ENCODE measurements around the gene USP35. TPM values are rescaled to one million over a fixed set of nuclear protein-coding genes. Genes with fewer than 3 reads are reported as not detected.

Gene USP35
- total RNA-seq, 2 experiments from 2014 or later: 13.4 to 14.2 TPM

DNA sequence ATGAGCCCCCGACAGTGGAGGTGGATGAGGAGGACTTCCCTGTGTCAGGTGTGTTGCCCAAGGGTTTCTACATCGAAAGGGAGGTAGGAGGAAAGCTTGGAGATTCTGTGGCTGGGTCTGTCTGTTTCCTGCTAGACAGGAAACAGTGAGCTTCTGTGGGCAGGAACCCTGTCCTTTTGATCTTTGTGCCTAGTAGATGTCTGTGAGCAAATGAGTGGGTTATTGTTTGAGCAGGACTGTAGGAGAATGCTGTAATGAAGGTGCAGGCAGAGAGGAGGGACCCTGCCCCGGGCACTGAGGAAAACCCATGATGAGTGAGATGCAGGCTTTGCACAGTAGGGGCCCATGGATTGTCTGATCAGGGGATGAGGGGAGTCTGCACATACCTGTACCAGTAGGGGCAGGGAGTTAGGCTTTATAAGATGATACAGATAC lies 14.0 kb downstream of the USP35 start:
- CTCF ChIA-PET: interaction anchor here (0.9 to 2.0 kb wide), 4 partner anchors 14 to 64 kb away, joined by 3 to 4 read pairs (median 4); partner anchors contain the start of genes ALG8 and USP35
- Mint-ChIP-seq H3K4me1 (ENCODE audit: low read depth) (peaks cover 43% of the 10 kb centered on the region), H3K4me3 (peak overlapping the region; percentile 59), H3K36me3 (ENCODE audit: low read depth) (peaks cover 7% of the 10 kb centered on the region), H3K9me3 (no peaks in the 10 kb centered on the region), H3K27ac (peak overlapping the region; percentile 95), H3K27me3 (ENCODE audit: low read depth) (no peaks in the 10 kb centered on the region)
- DNase-seq: peak; percentile 73
- intact Hi-C loops (cut with micrococcal nuclease): loop anchor here (1.0 to 5.0 kb wide), 7 partner anchors 14 to 565 kb away; partner anchors contain the start of genes ALG8, CLNS1A, INTS4 and KCTD21

DNA sequence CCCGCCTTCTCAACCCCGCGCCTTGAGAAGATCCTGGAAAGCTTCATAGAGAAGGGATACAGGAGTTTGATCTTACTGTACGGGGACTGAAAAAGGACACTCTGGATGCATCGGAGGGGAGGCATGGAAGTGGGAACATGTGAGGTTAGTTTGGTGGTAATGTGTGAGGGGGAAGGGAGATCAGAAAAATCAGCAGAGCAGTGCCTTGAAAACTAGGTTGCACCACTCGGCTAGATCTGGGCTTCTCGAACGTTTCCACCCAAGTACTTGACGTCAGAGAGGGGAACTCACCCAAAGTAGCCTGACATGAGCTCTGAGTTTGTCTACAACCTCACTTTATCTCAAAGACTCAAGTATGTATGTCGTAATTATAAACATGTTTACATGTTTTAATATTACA lies 14.5 kb downstream of the USP35 start:
- Mint-ChIP-seq H3K27me3 (ENCODE audit: low read depth) (no peaks in the 10 kb centered on the region), H3K4me1 (ENCODE audit: low read depth) (peaks cover 43% of the 10 kb centered on the region), H3K4me3 (peak overlapping the region; percentile 59), H3K36me3 (ENCODE audit: low read depth) (peaks cover 8% of the 10 kb centered on the region), H3K9me3 (no peaks in the 10 kb centered on the region), H3K27ac (peak overlapping the region; percentile 95)
- CTCF ChIA-PET: interaction anchor here (0.9 to 1.4 kb wide), 2 partner anchors 13 to 63 kb away, joined by 3 to 4 read pairs; partner anchors contain the start of gene ALG8
- intact Hi-C loops (cut with micrococcal nuclease): loop anchor here (1.0 to 5.0 kb wide), 3 partner anchors 24 to 566 kb away; partner anchors contain the start of genes CLNS1A and INTS4
- peak; percentile 53 for DNase-seq

DNA sequence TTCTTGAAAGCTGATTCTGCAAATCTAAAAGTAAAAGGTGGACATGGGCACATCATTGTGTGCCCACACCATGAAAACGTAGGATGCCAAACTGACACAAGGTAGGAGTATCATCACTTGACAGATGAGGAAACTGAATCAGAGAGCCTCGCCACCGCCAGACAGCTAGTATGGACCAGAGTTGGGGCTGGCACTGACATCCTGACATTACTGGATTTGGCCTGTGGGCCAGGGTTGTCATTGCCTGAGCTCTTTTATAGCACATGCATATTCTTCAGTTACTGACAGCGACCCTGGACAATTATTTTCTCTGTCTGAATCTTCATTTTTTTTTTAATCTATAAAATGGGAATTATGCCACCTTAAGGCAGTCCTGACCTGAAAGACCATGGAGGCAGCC lies 16.5 kb downstream of the USP35 start:
- CTCF ChIA-PET: interaction anchor here (0.6 kb wide), 1 partner anchor 33 kb away, joined by 4 read pairs; no protein-coding TSS in a partner anchor
- intact Hi-C loops (cut with micrococcal nuclease): no loop called here
- DNase-seq: no peak
- peaks cover 24% of the 10 kb centered on the region for H3K36me3 Mint-ChIP-seq (ENCODE audit: low read depth)
- H3K9me3 Mint-ChIP-seq: no peaks in the 10 kb centered on the region
- H3K27ac Mint-ChIP-seq: no peak overlapping the region
- no peaks in the 10 kb centered on the region for H3K27me3 Mint-ChIP-seq (ENCODE audit: low read depth)
- no peak overlapping the region for H3K4me3 Mint-ChIP-seq
- peaks cover 43% of the 10 kb centered on the region for H3K4me1 Mint-ChIP-seq (ENCODE audit: low read depth)

DNA sequence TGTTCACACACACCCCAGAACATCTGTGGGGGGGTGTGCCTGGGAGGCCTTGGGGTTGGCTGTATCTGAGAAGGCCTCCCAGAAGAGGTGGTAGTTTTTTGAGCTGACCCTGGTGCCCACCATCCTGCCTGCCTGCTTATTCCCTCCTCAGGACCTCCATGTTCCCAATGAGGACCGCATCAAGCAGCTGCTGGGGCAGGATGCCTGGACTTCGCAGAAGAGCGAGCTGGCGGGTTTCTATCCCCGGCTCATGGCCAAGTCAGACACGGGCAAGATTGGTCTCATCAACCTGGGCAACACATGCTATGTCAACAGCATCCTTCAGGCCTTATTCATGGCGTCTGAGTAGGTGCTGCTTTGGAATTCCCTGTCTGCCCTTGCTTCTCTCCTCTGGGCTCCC lies 17.0 kb downstream of the USP35 start:
- CTCF ChIA-PET: no interaction called here
- Mint-ChIP-seq H3K4me3 (no peak overlapping the region), H3K9me3 (no peaks in the 10 kb centered on the region), H3K4me1 (ENCODE audit: low read depth) (peaks cover 40% of the 10 kb centered on the region), H3K27ac (no peak overlapping the region), H3K36me3 (ENCODE audit: low read depth) (peaks cover 29% of the 10 kb centered on the region), H3K27me3 (ENCODE audit: low read depth) (no peaks in the 10 kb centered on the region)
- no peak for DNase-seq
- intact Hi-C loops (cut with micrococcal nuclease): no loop called here

DNA sequence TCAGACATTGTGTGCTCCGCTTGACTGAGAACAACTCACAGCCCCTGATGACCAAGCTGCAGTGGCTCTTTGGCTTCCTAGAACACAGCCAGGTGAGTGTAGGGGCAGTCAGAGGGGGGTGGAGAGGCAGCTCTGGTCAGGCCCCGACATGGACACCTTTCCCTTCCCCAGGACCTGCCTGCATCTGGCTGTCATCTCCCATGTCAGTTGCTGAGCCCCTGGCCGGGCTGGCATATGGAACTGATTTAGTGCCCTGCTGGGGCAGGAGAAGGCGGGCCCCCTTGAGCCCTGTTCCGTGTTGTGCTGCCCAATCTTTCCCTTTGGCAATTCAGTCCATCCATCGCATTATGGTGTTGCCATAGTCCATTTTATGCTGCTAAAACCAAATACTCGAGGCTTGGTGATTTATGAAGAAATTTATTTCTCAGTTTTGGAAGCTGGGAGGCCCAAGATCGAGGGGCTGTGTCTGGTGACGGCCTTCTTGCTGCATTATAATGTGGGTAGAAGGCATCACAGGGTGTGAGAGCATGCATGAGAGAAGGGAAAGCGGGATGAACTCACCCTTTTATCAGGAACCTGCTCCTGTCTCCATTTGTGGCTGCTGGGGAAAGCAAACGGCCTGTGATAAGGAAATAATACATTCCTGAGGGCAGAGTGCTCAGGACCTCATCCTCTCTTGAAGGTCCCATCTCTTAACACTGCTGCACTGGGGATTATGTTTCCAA lies 19.0 kb downstream of the USP35 start:
- Mint-ChIP-seq H3K4me3 (no peak overlapping the region), H3K36me3 (ENCODE audit: low read depth) (peaks cover 40% of the 10 kb centered on the region), H3K27ac (no peak overlapping the region), H3K9me3 (no peaks in the 10 kb centered on the region), H3K27me3 (ENCODE audit: low read depth) (no peaks in the 10 kb centered on the region), H3K4me1 (ENCODE audit: low read depth) (peaks cover 25% of the 10 kb centered on the region)
- CTCF ChIA-PET: no interaction called here
- intact Hi-C loops (cut with micrococcal nuclease): no loop called here
- DNase-seq: no peak

DNA sequence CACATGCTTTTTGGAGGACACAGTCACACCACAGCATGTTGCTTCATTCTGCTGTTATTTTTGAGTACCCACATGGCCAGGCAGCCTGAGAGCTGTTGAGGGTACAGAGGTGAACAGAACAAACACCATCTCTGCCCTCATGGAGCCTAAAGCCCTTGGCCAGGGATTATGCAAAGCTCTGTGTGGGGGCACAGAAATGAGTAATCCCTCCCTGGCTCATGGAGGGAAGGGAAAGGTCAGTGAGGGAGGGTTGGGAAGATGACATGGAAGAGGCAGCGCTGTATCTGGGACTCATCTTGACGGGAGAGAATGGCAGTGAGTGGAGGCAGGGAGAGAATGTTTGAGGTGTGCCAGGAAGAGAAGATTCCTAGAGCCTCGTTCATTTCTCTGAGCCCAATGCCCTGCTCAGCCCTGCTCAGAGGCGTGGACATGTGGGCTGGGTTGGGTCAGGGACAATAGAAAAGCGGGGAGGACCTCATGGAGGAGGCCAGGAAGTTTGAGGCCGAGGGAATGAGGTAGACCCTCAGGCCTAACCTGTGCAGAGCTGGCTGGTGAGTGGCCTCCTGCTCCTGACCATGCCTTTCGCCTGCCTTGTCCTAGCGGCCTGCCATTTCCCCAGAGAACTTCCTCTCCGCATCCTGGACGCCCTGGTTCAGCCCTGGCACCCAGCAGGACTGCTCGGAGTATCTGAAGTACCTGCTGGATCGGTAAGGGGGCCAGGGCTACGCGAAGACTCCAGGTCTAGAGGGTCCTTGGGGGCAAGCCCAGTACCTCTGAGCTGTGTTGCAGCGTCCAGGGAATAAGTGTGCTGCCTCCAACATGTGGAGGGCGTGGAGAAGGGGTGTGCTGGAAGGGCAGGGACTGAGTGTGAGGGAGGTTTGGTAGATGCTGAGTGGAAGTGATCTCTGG lies 19.8 kb downstream of the USP35 start:
- Mint-ChIP-seq H3K36me3 (ENCODE audit: low read depth) (peaks cover 35% of the 10 kb centered on the region), H3K27me3 (ENCODE audit: low read depth) (no peaks in the 10 kb centered on the region), H3K4me3 (no peak overlapping the region), H3K4me1 (ENCODE audit: low read depth) (peaks cover 19% of the 10 kb centered on the region), H3K27ac (no peak overlapping the region), H3K9me3 (no peaks in the 10 kb centered on the region)
- intact Hi-C loops (cut with micrococcal nuclease): no loop called here
- no peak for DNase-seq
- CTCF ChIA-PET: no interaction called here

DNA sequence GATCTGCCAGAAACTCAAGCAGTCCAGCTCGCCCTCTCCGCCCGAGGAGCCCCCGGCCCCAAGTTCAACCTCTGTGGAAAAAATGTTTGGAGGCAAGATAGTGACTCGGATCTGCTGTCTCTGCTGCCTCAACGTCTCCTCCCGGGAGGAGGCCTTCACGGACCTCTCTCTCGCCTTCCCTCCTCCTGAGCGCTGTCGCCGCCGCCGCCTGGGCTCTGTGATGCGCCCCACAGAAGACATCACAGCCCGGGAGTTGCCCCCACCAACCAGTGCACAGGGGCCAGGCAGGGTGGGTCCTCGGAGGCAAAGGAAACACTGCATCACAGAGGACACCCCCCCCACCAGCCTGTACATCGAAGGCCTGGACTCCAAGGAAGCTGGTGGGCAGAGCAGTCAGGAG lies 20.8 kb downstream of the USP35 start:
- DNase-seq: no peak
- intact Hi-C loops (cut with micrococcal nuclease): no loop called here
- Mint-ChIP-seq H3K27me3 (ENCODE audit: low read depth) (no peaks in the 10 kb centered on the region), H3K27ac (no peak overlapping the region), H3K36me3 (ENCODE audit: low read depth) (peaks cover 36% of the 10 kb centered on the region), H3K4me3 (no peak overlapping the region), H3K9me3 (no peaks in the 10 kb centered on the region), H3K4me1 (ENCODE audit: low read depth) (peaks cover 17% of the 10 kb centered on the region)
- CTCF ChIA-PET: no interaction called here

DNA sequence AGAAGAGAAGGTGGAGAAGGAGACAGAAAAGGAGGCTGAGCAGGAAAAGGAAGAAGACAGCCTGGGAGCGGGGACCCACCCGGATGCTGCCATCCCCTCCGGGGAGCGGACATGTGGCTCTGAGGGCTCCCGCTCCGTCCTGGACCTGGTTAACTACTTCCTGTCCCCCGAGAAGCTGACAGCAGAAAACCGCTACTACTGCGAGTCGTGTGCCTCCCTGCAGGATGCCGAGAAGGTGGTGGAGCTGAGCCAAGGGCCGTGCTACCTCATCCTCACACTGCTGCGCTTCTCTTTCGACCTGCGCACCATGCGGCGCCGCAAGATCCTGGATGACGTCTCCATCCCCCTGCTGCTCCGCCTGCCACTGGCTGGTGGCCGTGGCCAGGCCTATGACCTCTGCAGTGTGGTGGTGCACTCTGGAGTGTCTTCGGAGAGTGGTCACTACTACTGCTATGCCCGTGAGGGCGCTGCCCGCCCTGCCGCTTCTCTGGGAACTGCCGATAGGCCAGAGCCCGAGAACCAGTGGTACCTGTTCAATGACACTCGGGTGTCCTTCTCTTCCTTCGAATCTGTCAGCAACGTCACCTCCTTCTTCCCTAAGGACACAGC lies 21.4 kb downstream of the USP35 start:
- no peaks in the 10 kb centered on the region for H3K27me3 Mint-ChIP-seq (ENCODE audit: low read depth)
- DNase-seq: no peak
- CTCF ChIA-PET: no interaction called here
- peaks cover 11% of the 10 kb centered on the region for H3K4me1 Mint-ChIP-seq (ENCODE audit: low read depth)
- no peak overlapping the region for H3K27ac Mint-ChIP-seq
- no peaks in the 10 kb centered on the region for H3K9me3 Mint-ChIP-seq
- intact Hi-C loops (cut with micrococcal nuclease): no loop called here
- no peak overlapping the region for H3K4me3 Mint-ChIP-seq
- H3K36me3 Mint-ChIP-seq (ENCODE audit: low read depth): peaks cover 34% of the 10 kb centered on the region

DNA sequence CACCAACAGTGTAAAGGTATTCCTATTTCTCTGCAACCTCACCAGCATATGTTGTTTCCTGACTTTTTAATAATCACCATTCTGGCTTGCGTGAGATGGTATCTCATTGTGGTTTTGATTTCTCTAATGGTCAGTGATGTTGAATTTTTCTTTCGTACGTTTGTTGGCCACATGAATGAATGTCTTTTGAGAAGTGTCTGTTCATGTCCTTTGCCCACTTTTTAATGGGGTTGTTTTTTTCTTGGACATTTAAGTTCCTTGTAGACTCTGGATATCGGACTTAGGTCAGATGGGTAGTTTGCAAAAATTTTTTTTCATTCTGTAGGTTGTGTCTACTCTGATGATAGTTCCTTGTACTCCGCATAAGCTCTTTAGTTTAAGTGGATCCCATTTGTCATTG lies 22.8 kb downstream of the USP35 start:
- H3K4me1 Mint-ChIP-seq (ENCODE audit: low read depth): peaks cover 5% of the 10 kb centered on the region

DNA sequence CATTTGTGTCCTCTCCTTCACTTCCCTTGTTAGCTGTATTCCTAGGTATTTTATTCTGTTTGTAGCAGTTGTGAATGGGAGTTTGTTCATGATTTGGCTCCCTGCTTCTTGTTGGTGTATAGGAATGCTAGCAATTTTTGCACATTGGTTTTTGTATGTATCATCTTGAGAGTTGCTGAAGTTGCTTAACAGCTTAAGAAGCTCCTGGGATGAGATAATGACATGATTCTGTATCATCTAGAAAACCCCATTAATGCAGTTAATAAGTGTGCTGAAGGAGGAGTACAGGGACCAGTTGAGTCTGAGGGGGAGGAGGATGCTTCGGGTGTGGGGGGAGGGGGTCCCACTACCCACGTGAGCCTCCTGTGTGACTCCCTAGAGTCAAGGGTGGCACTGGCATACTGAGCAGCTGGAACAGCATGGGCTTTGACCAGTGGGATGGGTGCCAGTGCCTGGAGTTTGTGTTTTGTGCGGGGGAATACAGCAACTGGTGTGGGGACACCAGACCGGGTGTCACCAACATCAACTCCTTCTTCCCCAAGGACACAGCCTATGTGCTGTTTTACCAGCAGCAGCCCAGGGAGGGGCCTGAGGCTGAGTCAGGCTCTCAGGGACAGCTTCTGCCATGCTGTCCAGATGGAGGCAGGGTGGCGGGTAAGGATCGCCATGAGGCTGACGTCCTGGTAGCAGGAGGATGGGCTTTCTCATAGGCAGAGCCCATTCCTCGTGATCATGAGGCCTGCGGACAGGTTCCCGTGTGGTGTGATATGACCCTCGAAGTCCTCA lies 24.1 kb downstream of the USP35 start:
- intact Hi-C loops (cut with micrococcal nuclease): no loop called here
- Mint-ChIP-seq H3K4me3 (no peak overlapping the region), H3K36me3 (ENCODE audit: low read depth) (peaks cover 37% of the 10 kb centered on the region), H3K27me3 (ENCODE audit: low read depth) (no peaks in the 10 kb centered on the region), H3K4me1 (ENCODE audit: low read depth) (peaks cover 5% of the 10 kb centered on the region), H3K27ac (no peak overlapping the region), H3K9me3 (no peaks in the 10 kb centered on the region)
- peak; percentile 2 for DNase-seq
- CTCF ChIA-PET: no interaction called here

More for the DNA sequence above, 22.8 kb downstream of the USP35 start:
- CTCF ChIA-PET: no interaction called here
- H3K27me3 Mint-ChIP-seq (ENCODE audit: low read depth): no peaks in the 10 kb centered on the region
- no peak for DNase-seq
- intact Hi-C loops (cut with micrococcal nuclease): no loop called here
- no peak overlapping the region for H3K4me3 Mint-ChIP-seq
- peaks cover 35% of the 10 kb centered on the region for H3K36me3 Mint-ChIP-seq (ENCODE audit: low read depth)
- H3K9me3 Mint-ChIP-seq: no peaks in the 10 kb centered on the region
- no peak overlapping the region for H3K27ac Mint-ChIP-seq

DNA sequence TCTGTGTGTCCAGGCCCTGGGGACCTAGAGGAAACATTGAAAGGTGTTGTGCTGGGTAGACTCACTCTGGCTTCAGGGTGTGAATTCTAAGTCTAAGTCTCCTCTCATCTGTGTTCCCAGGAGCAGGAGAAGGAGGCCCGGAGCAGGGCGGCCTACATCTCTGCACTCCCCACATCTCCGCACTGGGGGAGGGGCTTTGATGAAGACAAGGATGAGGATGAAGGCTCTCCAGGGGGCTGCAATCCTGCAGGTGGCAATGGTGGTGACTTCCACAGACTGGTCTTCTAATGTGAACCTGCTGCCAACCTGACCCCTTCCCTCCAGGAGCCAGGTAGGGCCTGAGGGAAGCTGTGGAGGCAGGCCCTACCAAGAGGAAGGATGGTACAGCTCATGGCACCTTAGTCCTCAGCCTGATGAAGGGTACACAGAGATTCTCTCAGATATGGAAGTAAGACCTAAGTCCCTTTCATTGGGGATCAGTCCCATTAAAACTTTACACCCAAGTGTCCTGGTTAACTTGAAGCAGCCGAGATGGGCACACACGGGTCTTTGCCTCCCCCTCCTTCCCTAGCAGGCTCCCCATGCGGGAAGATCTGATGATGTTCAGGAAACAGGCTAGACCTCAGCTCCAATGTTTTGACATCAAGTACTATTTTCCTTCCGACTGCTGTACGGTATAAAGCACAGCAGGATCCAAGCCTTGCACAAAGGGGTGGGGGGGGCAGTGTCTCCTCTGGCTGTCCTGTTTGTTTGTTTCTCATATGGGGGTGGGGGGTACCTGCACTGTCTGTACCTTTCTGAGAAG lies 25.0 kb downstream of the USP35 start:
- no peak for DNase-seq
- Mint-ChIP-seq H3K36me3 (ENCODE audit: low read depth) (peaks cover 34% of the 10 kb centered on the region), H3K4me3 (no peak overlapping the region), H3K27me3 (ENCODE audit: low read depth) (no peaks in the 10 kb centered on the region), H3K27ac (no peak overlapping the region), H3K9me3 (no peaks in the 10 kb centered on the region), H3K4me1 (ENCODE audit: low read depth) (peaks cover 5% of the 10 kb centered on the region)
- intact Hi-C loops (cut with micrococcal nuclease): no loop called here
- CTCF ChIA-PET: no interaction called here
